Upper lobe of right lung (tissue), 1 donor: ENCODE results near the gene MRPS22. TPM values are rescaled to one million over a fixed set of nuclear protein-coding genes. Genes with fewer than 3 reads are reported as not detected.

Source experiments
- total RNA-seq: library from RNA; stranded (reverse); fragmentation: NEBNext Ultra II Directional; extraction: Animal tissue kit (Norgen Biotek cat#: 25700); gene quantifications from one replicate; pipeline ENCODE4 v1.2.1, GENCODE V29; 2021
- donor health status: DM: no; HTN: yes; CAD: no; lungs with severe emphysema.

Gene MRPS22
- total RNA-seq, 1 donor from 2014 or later, result 31.1 TPM

Other genes with a start within 250 kb of the MRPS22 start
- 106 TPM for gene COPB2, start 45.6 kb downstream of the MRPS22 start, total RNA-seq
- gene RBP2, start 132.5 kb downstream of the MRPS22 start, total RNA-seq, result 2.1 TPM
- gene RBP1, start 195.7 kb downstream of the MRPS22 start, total RNA-seq, result 20.4 TPM